IPS-18c (cell line): ENCODE data around the gene BTBD16.

Experiments
- H3K4me3 ChIP-seq: 2 replicates; pipeline ENCODE4 v1.7.0; 2013; ENCODE audit warnings: low read depth, mild to moderate bottlenecking, low read length, moderate library complexity; ENCODE audit not compliant: insufficient read depth
- H3K9me3 ChIP-seq: one replicate; pipeline ENCODE4 v1.6.1; 2013; ENCODE audit warnings: mild to moderate bottlenecking, low read length, moderate library complexity; ENCODE audit not compliant: control insufficient read depth, insufficient read depth

The BTBD16 gene

DNA sequence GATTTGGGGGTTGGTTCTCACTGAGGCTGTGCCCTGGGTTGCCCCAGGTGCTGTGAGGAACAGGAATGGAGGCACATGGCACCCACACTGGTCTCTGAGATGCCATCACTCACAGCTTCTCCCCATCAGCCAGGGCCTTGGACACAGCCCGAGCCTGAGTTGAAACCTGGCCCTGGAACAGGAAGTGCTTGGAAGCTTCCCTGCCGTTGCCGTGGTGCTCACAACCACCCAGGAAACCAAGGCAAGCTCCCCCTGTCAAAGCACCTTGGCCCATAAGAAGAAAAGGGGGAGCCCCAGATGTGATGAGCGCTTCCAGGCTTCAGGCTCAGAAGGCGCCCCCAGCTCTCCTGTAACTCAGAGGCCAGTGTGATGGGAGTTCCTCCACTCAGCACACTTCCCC is at the start of gene BTBD16:
Gene BTBD16 (plus strand): TSS at position 221 of the 400 bp plus-strand sequence. CDS start 3,786 bp downstream, outside the sequence.
- H3K9me3 ChIP-seq = no peaks in the 10 kb centered on the region
- H3K4me3 ChIP-seq = no peak within 1 kb of the TSS

DNA sequence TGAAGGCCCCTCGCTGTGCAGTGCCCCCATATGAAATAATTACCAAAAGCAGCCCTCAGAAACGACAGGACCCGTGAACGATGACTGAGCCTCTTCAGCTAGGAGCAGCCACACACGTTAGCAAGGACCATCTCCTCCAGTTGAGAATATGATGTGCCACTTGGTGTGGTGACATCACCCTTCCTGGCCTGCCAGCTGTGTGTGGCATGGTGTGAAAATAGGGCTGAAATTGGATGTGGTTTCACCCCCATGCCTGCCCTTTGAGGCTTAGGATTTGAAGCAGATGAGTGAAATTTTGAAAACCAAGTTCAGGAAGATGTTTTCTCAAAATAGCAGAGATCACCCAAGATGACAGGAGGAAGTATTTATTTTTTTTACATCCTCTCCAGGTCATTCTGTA is 49.1 kb upstream of the BTBD16 start:
- H3K9me3 ChIP-seq = no peaks in the 10 kb centered on the region
- no peak overlapping the region for H3K4me3 ChIP-seq

DNA sequence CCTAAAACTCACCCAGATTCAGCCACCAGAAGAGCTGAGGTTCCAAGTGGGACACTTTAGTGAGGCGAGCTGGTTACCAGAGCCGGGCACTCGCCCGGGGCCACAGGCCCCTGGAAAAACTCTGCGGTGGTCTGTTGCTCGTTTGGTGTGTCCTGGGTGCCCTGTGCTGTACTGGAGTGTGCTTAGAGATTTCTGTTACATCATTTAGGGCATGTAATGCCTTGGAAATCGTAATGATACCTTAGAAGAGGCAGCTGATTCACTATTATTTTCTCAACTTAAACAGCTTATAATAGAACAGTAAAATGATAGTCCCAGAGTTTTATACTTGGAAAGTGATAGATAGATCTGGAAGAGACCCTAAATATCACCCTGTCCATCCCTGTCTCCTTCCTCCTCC is 48.5 kb upstream of the BTBD16 start:
- no peaks in the 10 kb centered on the region for H3K9me3 ChIP-seq
- no peak overlapping the region for H3K4me3 ChIP-seq

DNA sequence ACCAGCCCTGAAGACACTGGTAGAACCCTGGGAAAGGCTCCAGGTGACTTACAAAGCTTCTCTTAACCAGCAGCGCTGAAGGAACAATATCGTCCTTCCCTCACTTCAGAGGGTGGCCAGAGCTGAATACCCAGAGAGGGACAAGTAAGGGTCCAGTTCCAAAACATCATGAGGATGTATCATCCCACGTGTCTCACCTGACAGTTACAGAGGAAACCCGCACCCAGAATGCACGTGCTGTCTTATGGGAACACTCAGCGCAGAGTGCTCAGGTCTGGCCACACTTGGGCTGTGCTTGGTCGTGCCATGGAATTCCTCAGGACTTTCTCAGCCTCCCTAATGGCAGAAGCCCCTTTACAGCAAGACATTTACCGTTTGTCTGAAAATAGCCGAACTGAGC is 46.9 kb upstream of the BTBD16 start:
- Histone ChIP-seq H3K9me3 (no peaks in the 10 kb centered on the region), H3K4me3 (no peak overlapping the region)

DNA sequence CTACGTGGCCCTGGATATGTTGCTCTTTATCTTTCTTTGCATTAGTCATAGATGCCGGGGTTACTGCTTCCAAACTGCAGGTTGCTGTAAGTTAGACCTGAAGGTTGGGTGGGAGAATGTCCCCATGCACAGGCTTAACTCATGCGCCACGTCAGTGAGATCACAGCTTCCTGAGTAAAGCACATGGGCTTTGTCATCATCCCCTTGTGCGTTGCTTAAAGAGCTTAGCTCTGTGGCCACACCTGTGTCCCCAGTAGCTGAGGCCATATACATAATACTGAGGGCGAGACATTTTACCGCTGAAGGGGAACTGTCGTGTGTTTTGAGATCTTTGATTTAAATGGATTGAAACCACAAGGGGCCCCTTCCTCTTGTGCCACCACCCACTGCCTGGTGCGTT is 45.8 kb upstream of the BTBD16 start:
- H3K9me3 ChIP-seq = no peaks in the 10 kb centered on the region
- no peak overlapping the region for H3K4me3 ChIP-seq

DNA sequence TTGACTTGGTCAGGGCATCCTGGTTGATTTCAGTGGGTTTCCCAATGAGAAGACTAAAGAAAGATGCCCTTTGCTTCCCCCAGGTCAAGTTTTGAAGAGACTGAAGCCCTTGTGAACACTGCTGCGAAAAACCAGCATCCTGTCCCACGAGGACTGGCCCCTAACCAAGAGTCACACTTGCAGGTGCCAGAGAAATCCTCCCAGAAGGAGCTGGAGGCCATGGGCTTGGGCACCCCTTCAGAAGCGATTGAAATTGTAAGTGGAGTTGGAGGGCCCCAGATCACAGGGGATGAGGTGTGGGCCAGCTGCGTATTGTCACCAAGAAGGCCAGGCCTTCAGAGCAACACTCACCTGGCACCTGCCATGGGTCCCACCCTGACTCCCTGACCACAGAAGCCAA is 43.3 kb upstream of the BTBD16 start:
- no peak overlapping the region for H3K4me3 ChIP-seq
- H3K9me3 ChIP-seq = no peaks in the 10 kb centered on the region

DNA sequence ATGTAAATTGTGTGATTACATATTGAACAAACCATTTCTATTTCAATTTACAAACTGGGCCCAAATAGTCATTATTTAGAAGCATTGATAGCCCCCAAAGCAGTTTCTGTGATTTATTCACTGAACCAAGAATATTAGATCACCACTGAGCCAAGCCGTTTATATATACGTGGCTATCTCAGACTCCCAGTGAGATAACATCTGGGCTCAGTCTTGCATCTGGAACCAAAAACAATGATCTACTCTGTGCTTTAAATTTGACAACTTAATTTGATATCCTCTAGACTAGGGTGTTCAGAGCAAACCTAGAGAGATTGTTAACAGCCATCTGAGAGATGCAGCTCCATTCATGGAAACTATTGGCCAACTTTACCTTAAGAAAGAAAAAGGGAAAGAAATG is 41.4 kb upstream of the BTBD16 start:
- H3K9me3 ChIP-seq = no peaks in the 10 kb centered on the region
- no peak overlapping the region for H3K4me3 ChIP-seq

DNA sequence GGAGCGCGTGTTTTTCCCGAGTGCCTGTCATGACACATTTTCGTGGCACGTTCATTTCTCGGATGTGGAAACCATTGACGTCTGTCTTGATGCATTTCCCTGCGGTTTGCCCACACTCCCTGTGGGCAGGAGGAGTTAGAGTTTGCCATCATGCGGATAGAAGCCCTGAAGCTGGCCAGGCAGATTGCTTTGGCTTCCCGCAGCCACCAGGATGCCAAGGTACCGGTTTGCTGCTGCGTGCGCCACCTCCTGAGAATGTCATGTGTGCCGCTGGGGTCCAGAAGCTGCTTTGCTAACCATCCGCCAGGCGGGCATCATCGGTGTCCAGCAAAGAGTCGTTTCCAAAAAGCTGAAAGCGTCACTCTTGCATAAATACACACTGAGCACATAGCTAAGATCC is 40.9 kb upstream of the BTBD16 start:
- H3K4me3 ChIP-seq = no peak overlapping the region
- H3K9me3 ChIP-seq = no peaks in the 10 kb centered on the region

DNA sequence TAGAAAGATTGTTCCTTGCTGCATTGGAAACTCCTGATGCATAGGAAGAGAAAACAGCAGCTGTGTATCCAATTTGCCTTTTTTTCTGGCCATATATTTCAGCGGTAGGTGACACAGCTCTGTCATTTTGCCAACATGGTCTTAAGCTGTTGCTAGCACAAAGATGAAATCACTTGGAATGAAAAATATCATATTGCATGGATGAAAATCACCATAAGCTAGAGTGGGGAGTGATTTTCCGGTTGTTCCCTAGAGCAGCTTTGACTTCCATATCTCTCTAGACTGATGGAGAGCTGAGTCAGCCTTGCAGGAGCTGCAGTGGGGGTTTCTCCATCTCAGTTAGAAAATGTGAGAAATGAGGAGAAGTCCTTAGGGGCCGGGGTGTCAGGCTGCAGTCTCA is 38.3 kb upstream of the BTBD16 start:
- H3K9me3 ChIP-seq = no peaks in the 10 kb centered on the region

DNA sequence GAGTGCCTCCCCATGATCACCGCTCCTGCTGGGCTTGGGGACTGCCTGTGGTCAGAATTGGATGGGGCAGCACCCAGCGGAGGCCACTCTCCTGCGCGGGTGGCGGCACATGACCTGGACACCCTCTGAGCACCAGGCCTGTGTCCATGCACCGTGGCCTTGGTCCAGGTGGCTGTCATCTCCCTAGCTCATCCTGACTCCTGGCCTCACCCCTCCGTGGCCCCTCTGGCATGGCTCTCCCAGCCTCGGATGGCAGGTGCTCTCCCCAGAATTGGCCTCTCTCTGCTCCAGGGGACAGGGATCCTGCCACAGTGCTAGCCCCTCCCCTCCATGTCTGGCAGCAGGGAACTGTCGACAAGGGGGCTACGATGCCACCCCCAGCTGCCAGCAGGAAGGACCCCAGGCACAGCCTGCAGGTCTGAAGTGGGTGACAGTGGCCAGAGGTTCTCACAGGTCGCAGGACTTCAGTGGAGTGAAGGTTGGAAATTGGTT is 37.2 kb upstream of the BTBD16 start:
- H3K4me3 ChIP-seq = no peak overlapping the region
- no peaks in the 10 kb centered on the region for H3K9me3 ChIP-seq

More for the DNA sequence above, 38.3 kb upstream of the BTBD16 start:
- no peak overlapping the region for H3K4me3 ChIP-seq

DNA sequence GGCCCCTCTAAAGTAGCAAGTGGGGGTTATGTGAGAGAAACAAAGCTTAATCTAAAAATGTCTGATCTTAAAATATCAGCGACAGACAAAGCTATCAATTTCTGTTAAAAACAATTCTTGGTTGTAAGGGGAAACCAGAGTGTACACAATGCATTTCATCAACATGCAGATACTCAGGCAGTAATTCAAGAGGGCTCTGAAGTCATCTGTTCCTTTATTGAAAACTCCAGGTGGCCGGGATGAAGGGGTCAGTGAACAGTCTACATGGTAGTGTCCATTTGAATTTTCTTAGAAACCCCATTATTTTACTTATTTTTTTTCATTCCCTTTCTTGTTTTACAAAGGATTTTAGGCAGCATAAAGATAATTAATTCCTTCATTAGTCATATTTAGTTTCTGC is 36.7 kb upstream of the BTBD16 start:
- Histone ChIP-seq H3K4me3 (no peak overlapping the region), H3K9me3 (no peaks in the 10 kb centered on the region)

DNA sequence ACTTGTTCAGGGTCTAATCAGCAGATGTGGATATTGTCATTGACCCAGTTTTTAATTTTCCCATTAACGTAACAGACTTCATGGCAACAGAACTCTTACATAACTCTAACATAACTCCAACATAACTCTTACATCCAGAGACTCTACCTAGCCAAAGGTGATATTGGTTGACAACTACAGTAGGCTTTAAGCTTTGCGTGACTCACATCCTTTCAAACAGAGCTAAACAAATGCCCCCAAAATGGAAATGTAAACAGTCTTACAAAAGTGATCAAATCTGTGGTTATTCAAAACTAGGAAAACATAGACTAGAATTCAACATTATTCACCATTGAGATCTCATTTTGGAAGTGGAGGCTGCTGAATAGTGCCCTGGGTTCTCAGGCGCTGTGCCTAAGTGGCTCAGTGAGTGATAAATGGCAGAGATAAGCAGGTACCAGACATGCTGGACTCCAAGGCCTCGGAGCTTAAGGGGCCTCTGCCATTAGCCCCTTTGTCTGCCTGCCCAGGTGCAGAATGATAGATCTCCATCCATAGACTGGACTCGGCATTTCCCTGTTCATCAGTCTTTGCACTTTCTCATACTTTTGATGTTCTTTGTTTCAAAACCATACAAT is 34.3 kb upstream of the BTBD16 start:
- Histone ChIP-seq H3K9me3 (no peaks in the 10 kb centered on the region), H3K4me3 (no peak overlapping the region)

DNA sequence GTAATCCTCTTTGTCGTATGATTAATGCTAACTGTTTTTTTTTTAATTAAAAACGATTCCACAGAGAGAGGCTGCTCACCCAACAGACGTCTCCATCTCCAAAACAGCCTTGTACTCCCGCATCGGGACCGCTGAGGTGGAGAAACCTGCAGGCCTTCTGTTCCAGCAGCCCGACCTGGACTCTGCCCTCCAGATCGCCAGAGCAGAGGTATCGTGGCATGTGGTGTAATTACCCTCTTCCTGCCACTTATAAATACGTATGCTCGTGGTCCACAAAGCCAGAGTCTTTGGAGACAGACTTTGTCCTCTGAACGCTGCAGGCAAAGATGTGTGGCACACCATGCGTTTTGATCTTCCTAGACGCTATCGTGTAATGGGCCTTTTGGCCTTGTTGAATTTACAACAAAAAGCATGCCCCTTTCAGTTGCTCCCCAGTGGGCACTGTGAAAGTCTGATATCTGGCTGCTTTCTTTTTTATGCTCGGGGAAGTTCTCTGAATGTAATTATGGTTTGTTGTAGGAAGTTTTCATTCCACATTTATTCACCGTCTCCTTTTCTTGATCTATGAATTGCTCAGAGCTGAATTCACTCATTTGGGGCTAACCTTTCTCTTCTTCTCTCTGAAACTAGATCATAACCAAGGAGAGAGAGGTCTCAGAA is 33.6 kb upstream of the BTBD16 start:
- no peaks in the 10 kb centered on the region for H3K9me3 ChIP-seq
- no peak overlapping the region for H3K4me3 ChIP-seq

DNA sequence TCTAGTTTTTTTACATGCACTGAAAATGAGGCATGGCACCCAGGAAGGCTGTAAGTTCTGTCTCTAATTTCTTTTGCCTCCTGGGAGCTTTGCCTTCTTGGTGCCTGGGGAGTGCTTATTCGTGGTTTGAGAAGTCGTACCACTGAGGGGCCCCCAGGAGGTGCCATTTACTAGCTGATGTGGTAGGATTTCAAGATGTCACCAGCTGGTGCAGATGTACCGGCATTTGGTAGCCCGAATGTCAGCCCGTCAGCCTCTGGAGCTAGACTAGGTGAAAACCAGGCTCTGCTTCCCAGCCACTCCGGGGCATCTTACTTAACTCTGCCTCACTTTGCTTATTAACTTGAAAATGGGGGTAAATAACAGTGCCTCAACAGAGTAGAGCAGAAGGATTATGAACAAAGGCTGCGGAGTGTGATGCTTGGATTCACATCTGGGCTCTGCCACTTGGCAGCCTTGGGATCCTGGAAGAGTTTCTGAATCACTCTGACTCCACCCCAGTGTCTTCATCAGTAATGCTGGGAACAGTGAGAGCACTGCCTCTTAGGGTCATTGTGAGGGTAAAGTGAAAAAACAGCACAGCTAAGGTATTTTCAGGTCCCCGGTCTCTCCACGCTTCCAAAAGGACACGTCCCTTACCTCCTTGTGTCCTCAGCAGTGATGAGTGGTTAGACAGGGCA is 31.4 kb upstream of the BTBD16 start:
- Histone ChIP-seq H3K4me3 (no peak overlapping the region), H3K9me3 (no peaks in the 10 kb centered on the region)

DNA sequence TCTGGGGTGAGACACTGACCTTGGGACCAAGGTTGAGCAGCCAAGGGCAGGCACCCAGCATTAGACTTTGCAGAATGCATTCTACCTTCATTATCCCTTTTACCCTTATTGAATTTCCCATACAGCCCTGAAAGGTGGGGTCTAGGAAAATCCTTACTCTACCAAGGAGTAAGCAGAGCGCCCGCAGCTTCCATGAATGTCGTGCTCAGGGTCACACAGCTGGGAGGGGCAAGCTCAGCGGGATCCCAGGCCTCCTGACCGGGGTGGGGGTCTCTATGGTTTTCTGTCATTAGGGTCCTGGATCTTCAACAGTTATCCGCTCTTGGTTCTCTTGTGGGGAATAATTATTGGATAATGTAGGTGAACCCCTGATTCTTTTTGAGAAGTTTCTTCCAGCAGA is 30.7 kb upstream of the BTBD16 start:
- Histone ChIP-seq H3K4me3 (no peak overlapping the region), H3K9me3 (no peaks in the 10 kb centered on the region)

DNA sequence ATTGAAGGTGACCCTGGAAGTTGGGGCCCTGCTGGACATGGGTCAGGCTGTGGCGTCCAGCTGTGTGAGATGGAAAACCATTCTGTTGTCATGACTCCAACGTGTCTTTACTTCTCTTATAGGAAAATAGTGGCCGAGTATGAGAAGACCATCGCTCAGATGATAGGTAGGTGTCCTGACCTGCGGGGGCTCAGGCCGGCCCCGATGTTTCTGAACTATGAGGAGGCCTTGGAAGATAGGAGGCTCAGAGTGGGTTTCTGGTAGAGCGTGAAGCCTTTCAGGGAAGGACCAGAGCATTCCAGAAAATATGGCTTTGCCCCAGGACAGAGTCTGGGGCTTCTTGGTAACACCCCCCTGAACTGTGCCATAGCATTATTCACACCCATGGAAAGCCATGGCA is 29.3 kb upstream of the BTBD16 start:
- Histone ChIP-seq H3K9me3 (no peaks in the 10 kb centered on the region), H3K4me3 (no peak overlapping the region)

DNA sequence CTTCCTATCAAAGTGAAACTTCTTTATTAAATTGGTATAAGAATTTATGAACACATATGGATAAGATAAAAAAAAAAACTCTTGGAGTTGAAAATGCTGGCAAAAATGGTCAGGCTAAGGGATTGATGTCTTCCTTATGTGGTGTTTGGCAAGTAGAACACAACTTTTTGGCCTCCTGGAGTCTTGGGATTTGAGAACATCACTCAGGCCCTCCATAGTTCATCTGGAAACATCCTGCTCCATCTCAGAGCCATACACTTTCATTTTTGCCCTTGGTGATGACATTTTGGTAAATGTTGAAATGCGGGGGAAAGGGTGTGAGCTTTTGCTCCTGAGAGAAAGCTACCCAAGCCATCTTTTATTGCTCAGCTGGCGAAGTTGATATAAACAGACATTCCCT is 27.5 kb upstream of the BTBD16 start:
- Histone ChIP-seq H3K9me3 (no peaks in the 10 kb centered on the region), H3K4me3 (no peak overlapping the region)
